Skeletal muscle cell (primary cell): ENCODE measurements around the gene ZDBF2.
"Not testable (repeated sequence)": the region's sequence is repeated elsewhere in the genome, so short reads cannot be mapped to it uniquely, and the experiment has no call there.

ENCODE experiments used
- DNase-seq: peaks from one replicate; pipeline ENCODE4 v3.0.0-alpha.2; 2010; ENCODE audit warnings: low read depth
- H3K4me3 ChIP-seq: 2 replicates; pipeline ENCODE4 v1.5.1; 2011; ENCODE audit warnings: low read depth, mild to moderate bottlenecking, control low read depth, low read length, moderate library complexity

The ZDBF2 gene

DNA sequence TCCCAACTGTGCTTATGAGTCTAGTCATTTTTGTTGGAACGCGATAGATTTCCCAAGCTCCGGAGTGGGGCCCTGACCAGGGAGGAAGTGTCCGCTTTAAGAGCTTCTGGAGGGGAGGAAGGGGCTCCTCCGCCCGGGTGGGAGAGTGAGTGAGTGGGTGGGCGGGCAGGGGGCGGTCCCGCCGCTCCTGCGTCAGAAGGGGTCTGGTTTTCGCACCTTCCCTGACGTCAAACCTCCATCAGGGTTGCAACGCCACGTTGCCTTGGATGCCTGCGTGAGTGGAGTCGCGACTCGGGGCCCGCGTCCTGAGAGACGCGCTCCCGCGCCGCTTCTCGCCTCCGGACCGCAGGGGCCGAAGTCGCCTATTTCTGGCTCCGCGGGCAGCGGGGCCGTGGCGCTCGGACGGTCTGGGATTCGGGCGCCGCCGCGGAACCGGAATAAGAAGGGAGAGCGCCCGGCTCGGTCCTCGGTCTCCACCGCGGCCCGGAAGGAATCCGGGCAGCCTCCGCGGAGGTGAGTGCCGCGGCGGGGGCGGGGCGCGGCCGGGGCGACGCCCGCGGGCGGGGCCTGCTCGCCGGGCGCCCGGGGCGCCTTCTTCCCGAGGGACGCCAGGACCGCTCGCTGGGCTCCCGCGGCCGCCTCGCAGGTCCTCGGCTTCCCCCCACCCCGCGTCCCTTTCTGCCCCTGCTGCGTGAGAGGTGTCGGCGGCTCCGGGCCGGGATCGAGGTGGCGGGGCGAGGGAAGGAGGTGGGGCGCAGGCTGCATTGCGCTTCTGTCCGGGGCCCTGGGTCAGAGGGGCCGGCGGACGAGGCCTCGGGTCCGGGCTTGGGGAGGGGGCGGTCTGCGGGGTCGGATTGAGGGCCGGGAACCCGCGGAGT is at the start of gene ZDBF2:
ZDBF2 (plus strand) TSS at position 230 of the 878 bp plus-strand sequence. CDS start 7,187 bp downstream, outside the sequence.
- DNase-seq = peak; percentile 54
- peak within 1 kb of the TSS; percentile 57 for H3K4me3 ChIP-seq

GRCh38 chr2:206225435-206226232 is 48.8 kb upstream of the ZDBF2 start:
- no peak for DNase-seq
- no peak overlapping the region for H3K4me3 ChIP-seq

DNA sequence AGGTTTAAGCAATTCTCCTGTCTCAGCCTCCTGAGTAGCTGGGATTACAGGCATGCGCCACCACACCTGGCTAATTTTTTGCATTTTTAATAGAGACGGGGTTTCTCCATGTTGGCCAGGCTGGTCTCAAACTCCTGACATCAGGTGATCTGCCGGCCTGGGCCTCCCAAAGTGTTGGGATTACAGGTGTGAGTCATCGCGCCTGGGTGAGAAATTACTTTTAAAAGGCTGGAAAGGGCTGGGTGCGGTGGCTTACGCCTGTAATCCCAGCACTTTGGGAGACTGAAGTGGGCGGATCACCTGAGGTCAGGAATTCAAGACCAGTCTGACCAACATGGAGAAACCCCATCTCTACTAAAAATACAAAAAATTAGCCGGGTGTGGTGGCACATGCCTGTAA is 45.8 kb upstream of the ZDBF2 start:
- H3K4me3 ChIP-seq = not testable (repeated sequence)

DNA sequence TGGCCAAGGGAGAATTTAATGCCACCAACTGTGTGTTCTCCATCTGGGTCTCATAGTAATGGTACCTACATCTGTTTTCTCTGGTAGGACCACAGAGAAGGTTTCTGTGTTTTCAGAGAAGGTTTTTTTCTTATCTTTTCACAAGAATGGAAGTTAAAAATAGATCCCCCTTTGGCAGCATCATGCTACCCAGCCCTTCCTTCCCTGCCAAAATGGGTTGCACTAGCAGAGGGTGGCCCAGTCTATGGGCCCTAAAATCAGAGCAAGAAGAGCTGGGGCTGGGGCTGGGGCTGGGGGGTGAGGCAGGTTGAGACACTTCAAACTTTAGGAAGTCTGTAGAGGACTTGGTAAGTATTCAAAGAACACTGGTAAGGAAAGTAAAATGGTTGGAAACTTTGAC is 44.8 kb upstream of the ZDBF2 start:
- no peak for DNase-seq
- H3K4me3 ChIP-seq = no peak overlapping the region

More for the DNA sequence above, 45.8 kb upstream of the ZDBF2 start:
- not testable (repeated sequence) for DNase-seq

DNA sequence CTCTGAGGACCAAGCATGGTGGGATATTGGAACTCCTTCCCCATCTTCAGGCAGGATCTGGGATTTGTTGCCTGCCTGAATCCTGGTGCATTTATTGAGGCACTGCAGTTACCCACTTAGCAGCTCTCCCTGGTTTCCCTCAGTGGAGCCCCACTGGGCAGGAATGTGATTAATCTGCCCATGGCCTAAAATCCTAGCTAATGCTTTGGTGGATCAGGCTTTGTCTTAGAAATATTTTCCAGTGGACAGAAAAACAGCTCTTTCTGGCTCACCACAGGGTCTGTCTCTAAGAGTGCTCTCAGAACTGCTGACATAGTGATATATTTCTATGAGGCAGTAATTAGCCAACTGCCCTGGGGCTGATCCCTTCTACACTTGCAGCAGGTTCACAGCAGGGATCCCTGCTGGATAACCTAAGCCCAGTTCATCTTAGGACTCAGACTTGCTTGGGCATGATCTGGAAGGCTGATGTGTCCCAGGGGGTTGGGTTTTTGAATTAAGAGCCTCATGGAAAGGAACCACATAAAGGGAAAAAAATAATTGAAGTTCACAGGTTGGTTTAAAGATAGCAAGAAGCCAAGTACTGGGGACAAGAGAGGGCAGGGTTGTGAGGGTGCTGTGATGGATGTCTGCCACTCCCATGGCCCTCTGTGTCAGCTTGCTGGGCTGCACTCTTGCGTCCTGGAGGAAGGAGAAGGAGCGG is 44.3 kb upstream of the ZDBF2 start:
- DNase-seq = no peak

GRCh38 chr2:206231669-206232286 is 42.7 kb upstream of the ZDBF2 start:
- H3K4me3 ChIP-seq = no peak overlapping the region
- DNase-seq = no peak

More for the DNA sequence above, 44.3 kb upstream of the ZDBF2 start:
- H3K4me3 ChIP-seq = no peak overlapping the region

DNA sequence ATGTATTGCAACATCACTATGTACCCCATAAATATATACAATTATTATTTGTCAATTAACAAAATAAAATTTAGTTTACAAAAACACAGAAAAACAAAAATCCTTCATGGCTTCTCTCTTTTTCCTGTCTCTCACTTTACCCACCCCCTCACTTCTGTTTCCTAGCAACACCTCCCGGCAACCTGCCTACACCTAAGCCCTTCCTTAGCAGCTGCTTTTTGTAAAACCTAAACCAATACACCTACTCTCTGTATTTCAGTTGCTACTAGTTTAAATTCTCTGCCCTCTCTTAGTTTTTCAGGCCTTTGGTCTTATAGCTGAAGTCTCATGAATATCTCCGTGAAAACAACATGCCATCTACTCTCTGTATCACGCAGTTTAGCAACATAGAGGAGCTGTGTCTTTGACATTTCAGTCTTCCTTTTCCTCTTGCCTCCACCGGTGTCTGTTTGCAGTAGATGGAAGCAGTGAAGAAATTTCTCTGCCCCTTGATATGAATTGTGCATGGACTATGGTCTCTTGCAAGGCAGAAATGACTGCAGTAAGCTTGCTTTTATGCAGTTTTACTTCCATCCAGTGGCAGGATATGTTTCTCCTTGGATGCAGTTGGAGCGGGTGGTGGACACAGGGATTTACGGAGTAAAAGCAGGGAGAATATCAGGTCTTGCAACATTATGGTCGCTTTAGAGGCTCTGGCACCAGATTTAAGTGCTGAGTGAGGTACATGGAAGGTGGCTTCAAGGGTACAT is 42.0 kb upstream of the ZDBF2 start:
- H3K4me3 ChIP-seq = no peak overlapping the region
- DNase-seq = no peak

DNA sequence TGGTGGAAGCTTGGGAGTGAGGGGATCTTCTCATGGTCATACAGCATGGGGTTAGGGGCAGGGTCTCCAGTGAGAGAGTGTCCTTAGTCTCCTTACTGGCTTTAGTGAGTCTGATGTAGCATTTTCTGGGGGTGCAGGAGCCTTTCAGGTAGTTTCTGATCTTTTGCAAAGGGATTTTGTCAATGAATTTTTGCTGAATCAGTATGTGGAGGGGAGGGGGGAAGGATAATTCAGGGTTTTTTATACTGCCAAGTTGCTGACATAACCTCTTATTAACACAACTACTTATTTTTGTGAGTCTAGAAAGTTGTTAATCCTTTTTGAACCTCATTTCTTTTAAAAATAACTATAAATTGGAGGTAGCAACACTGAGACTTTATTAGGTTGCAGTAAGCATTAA is 35.3 kb upstream of the ZDBF2 start:
- no peak for DNase-seq
- no peak overlapping the region for H3K4me3 ChIP-seq

DNA sequence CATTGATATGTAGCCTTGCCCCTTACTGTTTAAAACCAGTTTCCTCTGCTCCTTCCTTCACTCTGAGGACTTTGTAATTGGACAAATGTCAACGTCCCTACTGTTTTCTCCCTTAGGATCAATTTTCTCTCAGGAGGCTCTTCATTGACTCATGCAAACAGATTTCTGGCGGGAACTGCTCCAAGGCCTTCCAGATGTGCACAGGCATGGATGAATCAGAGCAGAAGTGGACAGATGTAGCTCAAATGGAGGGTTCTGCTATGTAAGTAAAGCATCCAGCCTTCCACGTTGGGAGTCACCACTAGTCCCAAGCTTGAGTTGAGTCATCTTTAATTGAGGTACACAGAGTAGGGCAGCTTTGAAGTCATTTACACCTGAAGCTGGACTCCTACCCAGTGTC is 34.1 kb upstream of the ZDBF2 start:
- no peak overlapping the region for H3K4me3 ChIP-seq
- DNase-seq = no peak

GRCh38 chr2:206241736-206242135 is 32.7 kb upstream of the ZDBF2 start:
- no peak overlapping the region for H3K4me3 ChIP-seq
- DNase-seq = peak; percentile 12

DNA sequence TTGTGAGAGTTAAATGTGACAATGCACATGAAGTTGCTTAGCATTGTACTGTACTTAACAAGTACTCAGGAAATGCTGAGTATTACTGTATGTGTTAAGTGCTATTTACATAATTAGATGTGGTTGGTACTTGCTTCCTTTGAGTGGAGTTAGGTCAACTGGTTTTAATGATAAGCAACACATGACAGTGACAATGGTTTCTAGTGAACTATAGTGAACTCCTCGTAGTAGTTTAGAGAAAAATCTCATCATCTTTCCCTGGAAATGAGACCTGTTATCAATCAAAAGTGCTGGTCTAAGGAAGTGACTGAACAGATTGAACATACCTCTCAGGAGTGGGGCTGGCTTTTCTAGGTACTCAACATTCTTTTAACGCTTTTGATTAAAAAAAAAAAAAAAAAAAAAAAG is 29.2 kb upstream of the ZDBF2 start:
- DNase-seq = no peak
- H3K4me3 ChIP-seq = no peak overlapping the region

GRCh38 chr2:206250041-206250897 is 24.2 kb upstream of the ZDBF2 start:
- DNase-seq = no peak
- peak overlapping the region; percentile 34 for H3K4me3 ChIP-seq

DNA sequence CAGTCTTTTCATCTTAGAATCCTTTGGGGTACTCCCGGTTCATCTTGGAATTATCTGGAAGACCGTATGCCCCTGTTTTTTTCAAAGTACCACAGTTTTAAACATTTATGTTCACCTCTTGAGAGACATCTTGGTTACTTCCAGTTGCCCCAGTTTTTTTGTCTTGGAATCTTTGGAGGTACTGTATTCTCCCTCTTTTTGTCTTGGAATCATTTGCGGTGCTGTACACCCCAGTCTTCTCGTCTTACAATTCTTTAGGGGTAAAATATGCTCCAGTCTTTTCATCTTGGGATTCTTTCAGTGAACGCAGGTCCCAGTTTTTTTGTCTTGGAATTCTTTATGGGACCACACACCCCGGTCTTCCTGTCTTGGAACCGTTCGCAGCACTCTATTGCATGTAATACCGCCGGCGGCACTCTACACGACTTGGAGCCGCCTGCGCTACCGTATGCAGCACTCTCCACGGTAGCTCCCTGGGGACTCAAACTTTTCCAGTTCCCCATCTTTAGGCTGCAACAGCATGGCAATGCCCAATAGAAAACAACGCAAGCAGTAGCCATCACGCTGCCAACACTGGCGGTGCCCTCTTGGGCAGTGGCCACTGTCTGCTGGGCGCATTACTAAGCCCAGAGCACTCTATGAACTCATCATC is 21.2 kb upstream of the ZDBF2 start:
- no peak for DNase-seq
- no peak overlapping the region for H3K4me3 ChIP-seq

- H3K4me3 ChIP-seq = no peak overlapping the region
- no peak for DNase-seq
Observed at GRCh38 chr2:206253777-206254166, 20.7 kb upstream of the ZDBF2 start.

GRCh38 chr2:206255003-206255402 is 19.5 kb upstream of the ZDBF2 start:
- DNase-seq = no peak
- H3K4me3 ChIP-seq = no peak overlapping the region

- no peak for DNase-seq
- H3K4me3 ChIP-seq = no peak overlapping the region
Observed at GRCh38 chr2:206256706-206257205, 17.7 kb upstream of the ZDBF2 start.

GRCh38 chr2:206257350-206257749 is 17.1 kb upstream of the ZDBF2 start:
- H3K4me3 ChIP-seq = no peak overlapping the region
- no peak for DNase-seq
